HG03442 (cell line): Measurements from ENCODE around the gene REEP3.
"Not testable (repeated sequence)": the region's sequence is repeated elsewhere in the genome, so short reads cannot be mapped to it uniquely, and the experiment has no call there.

Experiments used
- ATAC-seq: cut with Tn5 transposase; IDR thresholded peaks from one replicate; pipeline ENCODE4 v1.9.1; 2021; ENCODE audit warnings: mild to moderate bottlenecking, moderate library complexity; ENCODE audit not compliant: unreplicated experiment

REEP3 gene

GRCh38 chr10:63628526-63629362 lies 107.5 kb downstream of the REEP3 start:
- peak; percentile 24 for ATAC-seq

- peak; percentile 42 for ATAC-seq
Observed at GRCh38 chr10:63629363-63630084, 108.3 kb downstream of the REEP3 start.

GRCh38 chr10:63630085-63630930 lies 109.1 kb downstream of the REEP3 start:
- peak; percentile 61 for ATAC-seq

GRCh38 chr10:63630931-63631680 lies 109.9 kb downstream of the REEP3 start:
- no peak for ATAC-seq

- ATAC-seq, result no peak
Observed at GRCh38 chr10:63631991-63632390, 110.8 kb downstream of the REEP3 start.

- ATAC-seq, result no peak
Observed at GRCh38 chr10:63633677-63634487, 112.7 kb downstream of the REEP3 start.

GRCh38 chr10:63634488-63635065 lies 113.4 kb downstream of the REEP3 start:
- ATAC-seq, result no peak

- no peak for ATAC-seq
Observed at GRCh38 chr10:63636812-63637211, 115.6 kb downstream of the REEP3 start.

GRCh38 chr10:63637901-63638327 lies 116.7 kb downstream of the REEP3 start:
- ATAC-seq, result no peak

GRCh38 chr10:63641366-63641765 lies 120.2 kb downstream of the REEP3 start:
- no peak for ATAC-seq

- no peak for ATAC-seq
Observed at GRCh38 chr10:63641799-63642198, 120.6 kb downstream of the REEP3 start.

- ATAC-seq, result no peak
Observed at GRCh38 chr10:63642808-63643207, 121.6 kb downstream of the REEP3 start.

- ATAC-seq, result no peak
Observed at GRCh38 chr10:63644418-63645142, 123.4 kb downstream of the REEP3 start.

GRCh38 chr10:63645195-63645594 lies 124.0 kb downstream of the REEP3 start:
- no peak for ATAC-seq

GRCh38 chr10:63646491-63646890 lies 125.3 kb downstream of the REEP3 start:
- no peak for ATAC-seq

- no peak for ATAC-seq
Observed at GRCh38 chr10:63651864-63652263, 130.7 kb downstream of the REEP3 start.

- ATAC-seq, result no peak
Observed at GRCh38 chr10:63653747-63654146, 132.5 kb downstream of the REEP3 start.

GRCh38 chr10:63657761-63658160 lies 136.6 kb downstream of the REEP3 start:
- no peak for ATAC-seq

GRCh38 chr10:63660941-63661340 lies 139.7 kb downstream of the REEP3 start:
- not testable (repeated sequence) for ATAC-seq
